GM12891 (cell line): ENCODE measurements around the gene KLHL10.

ENCODE experiments used
- POLR2A ChIP-seq: IDR thresholded peaks from 2 replicates; pipeline ENCODE4 v1.6.1; 2011; ENCODE audit warnings: low read depth, low read length, control low read depth
- POLR2AphosphoS5 ChIP-seq: IDR thresholded peaks from 2 replicates; pipeline ENCODE4 v1.6.1; 2011; ENCODE audit warnings: low read depth, low read length, control low read depth
- TAF1 ChIP-seq: IDR thresholded peaks from 2 replicates; pipeline ENCODE4 v1.6.1; 2011; ENCODE audit warnings: low read depth, low read length, control low read depth

DNA sequence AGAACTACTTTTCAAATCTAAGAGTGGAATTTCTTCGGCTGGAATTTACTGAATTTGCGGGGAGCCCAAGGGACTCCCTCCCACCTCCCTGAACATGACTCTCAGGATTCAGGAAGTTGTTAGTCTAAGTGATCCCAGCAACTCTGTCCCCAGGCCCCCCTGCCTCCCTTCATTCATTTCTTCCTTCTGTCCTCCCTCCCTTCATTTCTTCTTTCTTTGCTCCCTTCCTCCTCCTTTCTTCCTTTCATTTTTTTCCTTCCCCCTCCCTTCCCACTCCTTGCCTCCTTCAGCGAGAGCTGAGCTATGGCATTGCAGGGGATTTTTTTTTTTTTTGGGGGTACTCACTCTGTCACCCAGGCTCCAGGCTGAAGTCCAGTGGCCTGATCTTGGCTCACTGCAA lies 40.2 kb upstream of the KLHL10 start:
- no peak for TF ChIP-seq POLR2A
- TF ChIP-seq TAF1, result no peak
- no peak for TF ChIP-seq POLR2AphosphoS5
